Muscle of back (tissue), 11 donors: ENCODE data around the gene GLS2. TPM values are rescaled to one million over a fixed set of nuclear protein-coding genes. Genes with fewer than 3 reads are reported as not detected.
"Not testable (repeated sequence)": the region's sequence is repeated elsewhere in the genome, so short reads cannot be mapped to it uniquely, and the experiment has no call there.

ENCODE experiments used
- DNase-seq, 3 donors: peaks; one replicate each; pipeline versions ENCODE4 v3.0.0 to v3.0.0-alpha.2; 2013
- polyA plus RNA-seq, 10 donors: library from polyadenylated mRNA; unstranded; fragments of 120-200 nt; gene quantifications; one replicate each; pipeline ENCODE4 v1.2.1, GENCODE V29; 2013; ENCODE audit not compliant: insufficient read length in 10 of 10

Gene GLS2
- polyA plus RNA-seq, 10 donors, result 0.15 to 0.39 (median 0.19) TPM; not detected in 5

DNA sequence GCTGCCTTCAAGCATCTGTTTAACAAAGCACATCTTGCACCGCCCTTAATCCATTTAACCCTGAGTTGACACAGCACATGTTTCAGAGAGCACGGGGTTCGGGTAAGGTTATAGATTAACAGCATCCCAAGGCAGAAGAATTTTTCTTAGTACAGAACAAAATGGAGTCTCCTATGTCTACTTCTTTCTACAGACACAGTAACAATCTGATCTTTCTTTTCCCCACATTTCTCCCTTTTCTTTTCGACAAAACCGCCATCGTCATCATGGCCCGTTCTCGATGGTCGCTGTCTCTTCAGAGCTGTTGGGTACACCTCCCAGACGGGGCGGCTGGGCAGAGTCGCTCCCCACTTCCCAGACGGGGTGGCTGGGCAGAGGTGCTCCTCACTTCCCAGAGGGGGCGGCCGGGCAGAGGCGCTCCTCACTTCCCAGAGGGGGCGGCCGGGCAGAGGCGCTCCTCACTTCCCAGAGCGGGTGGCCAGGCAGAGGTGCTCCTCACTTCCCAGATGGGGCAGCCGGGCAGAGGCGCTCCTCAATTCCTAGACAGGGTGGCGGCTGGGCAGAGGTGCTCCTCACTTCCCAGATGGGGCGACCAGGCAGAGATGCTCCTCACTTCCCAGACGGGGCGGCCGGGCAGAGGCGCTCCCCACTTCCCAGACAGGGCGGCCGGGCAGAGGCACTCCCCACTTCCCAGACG is 5.6 kb upstream of the GLS2 start:
- not testable (repeated sequence) for DNase-seq

DNA sequence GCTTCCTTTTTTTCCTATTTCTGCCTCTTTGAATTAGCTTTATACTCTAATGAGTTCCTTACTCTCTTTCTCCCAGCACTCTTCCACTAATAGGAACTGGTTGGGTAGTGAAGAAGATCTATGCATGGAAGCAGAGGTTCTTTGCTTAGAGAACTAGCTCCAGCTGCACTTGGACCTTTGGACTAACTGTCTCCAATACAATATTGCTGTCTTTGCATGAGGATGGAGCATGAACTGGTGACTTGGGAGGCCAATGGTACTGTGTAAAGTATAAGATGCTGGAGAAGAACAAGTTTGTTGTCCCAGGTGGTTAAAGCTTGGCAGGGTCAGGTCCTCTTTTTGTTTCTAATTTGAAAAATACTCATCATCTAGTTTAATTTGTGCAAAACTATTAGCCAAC is 2.4 kb upstream of the GLS2 start:
- no peak for DNase-seq

GRCh38 chr12:56487448-56488040 is 417 bp downstream of the GLS2 start:
- DNase-seq, result peak in 2 of 3 donors; percentile 16 to 48

GRCh38 chr12:56486694-56487093 is 1.3 kb downstream of the GLS2 start:
- no peak for DNase-seq

- DNase-seq, result no peak
Observed at GRCh38 chr12:56484566-56484965, 3.4 kb downstream of the GLS2 start.

DNA sequence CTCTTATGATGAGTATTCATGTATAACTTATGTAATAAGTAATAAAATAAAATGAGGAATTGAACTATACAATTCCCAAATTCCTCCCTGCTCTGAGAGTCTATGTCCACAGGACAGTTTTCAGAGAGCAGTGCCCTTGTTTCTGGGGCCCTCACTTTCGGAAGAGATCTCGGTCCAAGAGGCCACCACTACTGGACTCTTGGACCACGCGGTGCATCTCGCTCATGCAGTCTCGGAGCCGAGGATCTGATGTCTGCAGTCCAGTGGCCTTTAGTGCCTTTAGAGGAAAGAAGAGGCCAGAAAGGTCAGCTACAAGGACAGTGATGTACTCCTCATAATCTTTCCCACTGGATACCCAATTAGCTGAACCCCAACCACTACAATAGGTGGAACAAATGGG is 8.3 kb downstream of the GLS2 start:
- DNase-seq, result no peak

DNA sequence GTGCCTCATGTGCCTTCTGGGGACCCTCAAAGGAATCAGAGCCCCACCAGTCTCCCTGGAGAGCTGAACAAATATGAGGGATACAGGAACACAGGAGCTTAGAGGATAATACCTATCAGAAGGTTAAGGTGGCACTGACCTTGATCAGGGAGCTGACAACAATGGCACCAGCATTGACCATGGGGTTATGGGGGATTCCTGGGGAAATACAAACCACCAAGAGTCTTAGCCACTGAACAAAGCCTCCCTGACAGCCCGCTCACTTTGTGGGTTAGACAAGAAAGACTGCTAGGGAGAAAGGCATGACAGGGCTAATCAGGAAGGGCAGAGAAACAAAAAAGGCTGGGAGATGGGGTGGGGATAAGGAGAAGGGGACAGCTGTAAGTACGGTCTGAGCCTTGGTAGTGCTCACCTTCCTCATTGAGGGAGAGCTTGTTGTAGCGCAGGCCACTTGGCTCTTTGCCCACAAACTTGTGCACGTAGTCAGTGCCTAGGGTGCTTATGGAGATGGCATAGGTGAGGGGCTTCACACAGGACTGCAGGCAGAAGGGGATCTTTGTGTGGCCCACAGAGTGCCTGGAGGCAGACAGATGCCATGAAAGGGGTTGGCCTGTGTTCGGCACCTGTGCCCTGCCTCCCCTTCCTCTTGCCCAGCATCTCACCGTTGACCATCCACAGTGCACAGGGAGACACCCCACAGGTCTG is 10.3 kb downstream of the GLS2 start:
- DNase-seq, result no peak

DNA sequence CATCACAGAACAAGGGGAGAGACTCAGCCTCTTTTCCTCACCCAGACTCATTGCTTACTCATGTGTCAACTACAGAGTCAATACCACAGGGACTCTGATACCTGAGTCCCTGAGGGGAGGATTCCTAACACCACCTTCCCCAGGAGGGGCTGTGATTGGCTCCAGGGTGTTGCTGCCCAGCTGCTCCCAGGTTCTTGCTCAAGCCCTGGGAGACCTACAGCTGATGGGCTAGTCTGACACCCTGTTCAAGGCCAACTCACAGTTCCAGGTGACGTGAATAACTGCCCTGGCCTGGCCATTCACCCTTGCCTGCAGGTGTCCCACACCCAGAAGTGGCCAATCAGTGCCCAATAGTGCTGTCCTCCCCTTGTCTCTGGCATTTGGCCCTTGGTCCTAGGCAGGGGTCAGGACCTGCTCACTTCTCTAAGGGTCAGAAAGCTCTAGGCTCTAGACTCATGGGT is 11.0 kb downstream of the GLS2 start:
- DNase-seq, result no peak

DNA sequence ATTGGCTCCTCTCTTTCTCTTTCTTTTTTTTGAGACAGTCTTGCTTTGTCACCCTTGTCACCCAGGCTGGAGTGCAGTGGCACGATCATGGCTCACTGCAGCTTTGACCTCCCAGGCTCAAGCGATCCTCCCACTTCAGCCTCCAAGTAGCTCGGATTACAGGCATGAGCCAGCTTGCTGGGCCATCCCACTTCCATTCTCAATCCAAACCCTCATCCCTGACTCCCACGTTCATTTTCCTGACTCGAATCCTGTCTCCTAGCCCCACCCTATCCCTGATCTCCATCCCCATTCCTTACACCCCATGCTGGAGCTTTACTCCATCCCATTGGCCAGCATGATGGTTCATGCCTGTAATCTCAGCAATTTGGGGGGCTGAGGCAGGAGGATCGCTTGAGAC is 11.8 kb downstream of the GLS2 start:
- no peak for DNase-seq

DNA sequence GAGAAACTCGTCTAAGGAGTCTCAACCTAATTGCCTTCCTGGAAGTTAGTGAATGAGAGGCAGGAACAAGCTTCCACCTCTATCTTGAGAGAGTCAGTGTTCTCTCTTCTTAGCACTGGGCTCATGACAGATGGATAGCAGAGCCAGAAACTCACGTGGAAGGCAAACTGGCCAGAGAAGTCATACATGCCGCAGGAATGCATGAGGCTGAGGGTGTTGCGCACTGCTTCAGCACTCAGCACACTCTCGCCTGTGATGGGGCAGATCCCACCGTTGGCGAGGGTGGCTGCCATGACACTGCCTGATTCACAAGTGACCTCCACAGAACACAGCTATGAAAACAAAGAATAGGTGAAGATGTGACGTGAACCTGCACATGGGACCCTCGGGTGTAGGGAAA is 13.6 kb downstream of the GLS2 start:
- DNase-seq, result no peak

GRCh38 chr12:56469007-56469930 is 18.7 kb downstream of the GLS2 start:
- peak in 1 of 3 donors; percentile 31 for DNase-seq

GRCh38 chr12:56468216-56469006 is 19.6 kb downstream of the GLS2 start, which contains the start of gene SPRYD4:
Gene SPRYD4 (plus strand): TSS chr12:56468578. CDS start chr12:56468592, 14 bp downstream.
- DNase-seq, result peak; percentile 93 to 97 (median 96)

DNA sequence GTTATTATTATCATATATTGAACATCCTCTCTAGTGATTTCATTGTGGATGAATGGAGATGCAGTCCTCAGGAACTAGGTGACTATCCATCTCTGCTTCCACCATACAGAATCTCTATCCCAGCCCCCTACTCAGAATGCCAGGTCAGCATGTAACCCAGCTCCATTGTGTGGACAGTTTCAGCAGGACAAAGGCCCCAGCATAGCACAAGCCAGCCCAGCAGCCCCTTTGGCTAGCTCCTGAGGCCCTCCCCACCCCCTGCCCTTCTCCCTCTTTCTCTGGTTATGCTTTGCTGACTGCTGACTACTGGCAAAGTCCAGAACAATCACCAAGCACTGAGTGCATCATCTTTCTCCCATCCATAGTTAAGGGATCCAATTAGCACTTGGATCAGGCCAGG is 25.4 kb downstream of the GLS2 start:
- no peak for DNase-seq

DNA sequence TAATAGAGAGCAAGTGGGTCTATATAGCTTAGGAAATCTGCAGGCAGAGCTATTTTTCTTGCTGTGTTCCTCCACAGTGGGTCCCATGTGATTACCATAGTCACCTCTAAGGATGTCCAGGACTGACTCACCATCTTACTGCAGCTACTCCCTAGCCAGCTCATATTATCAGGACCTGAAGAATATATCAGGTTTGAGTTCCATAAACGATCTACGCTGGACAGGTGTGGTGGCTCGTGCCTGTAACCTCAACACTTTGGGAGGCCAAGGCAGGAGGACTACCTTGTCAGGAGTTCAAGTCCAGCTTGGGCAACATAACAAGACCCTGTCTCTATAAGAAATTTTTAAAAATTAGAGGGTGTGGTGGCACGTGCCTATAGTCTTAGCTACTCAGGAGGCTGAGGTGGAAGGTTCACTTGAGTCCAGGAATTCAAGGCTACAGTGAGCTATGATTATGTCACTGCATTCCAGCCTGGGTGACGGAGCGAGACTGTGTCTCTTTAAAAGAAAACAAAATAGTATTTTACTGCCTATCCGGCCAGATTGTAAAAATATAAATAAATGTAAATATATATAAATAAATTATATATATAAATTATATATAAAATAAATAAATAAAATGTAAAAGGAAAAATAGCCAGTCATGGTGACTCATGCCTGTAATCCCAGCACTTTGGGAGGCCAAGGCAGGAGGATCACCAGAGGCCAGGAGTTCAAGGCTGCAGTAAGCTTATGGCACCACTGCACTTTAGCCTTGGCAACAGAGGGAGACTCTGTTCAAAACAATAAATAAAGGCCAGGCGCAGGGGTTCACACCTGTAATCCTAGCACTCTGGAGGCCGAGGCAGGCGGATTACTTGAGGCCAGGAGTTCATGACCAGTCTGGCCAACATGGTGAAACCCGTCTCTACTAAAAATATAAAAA is 26.5 kb downstream of the GLS2 start:
- DNase-seq, result no peak

DNA sequence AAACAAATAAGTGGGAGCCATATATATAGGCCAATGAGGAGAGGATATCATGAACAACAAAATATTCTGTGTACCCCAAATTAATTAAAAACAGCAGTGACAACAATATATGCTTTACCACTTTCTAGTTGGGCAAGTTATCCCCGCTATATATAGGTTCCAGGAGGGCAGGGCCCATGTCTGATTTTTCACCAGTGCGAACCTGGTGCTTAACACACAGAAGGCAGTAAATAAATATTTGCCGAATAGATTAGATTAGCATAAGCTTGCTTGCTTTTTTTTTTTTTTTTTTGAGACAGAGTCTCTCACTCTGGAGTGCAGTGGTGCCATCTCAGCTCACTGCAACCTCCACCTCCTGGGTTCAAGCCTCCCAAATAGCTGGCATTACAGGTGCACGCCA is 30.1 kb downstream of the GLS2 start:
- DNase-seq, result no peak

GRCh38 chr12:56454557-56454956 is 33.4 kb downstream of the GLS2 start, which contains the start of gene MIP:
Gene MIP (minus strand): TSS chr12:56454657. CDS start chr12:56454613, 44 bp downstream.
- no peak for DNase-seq

DNA sequence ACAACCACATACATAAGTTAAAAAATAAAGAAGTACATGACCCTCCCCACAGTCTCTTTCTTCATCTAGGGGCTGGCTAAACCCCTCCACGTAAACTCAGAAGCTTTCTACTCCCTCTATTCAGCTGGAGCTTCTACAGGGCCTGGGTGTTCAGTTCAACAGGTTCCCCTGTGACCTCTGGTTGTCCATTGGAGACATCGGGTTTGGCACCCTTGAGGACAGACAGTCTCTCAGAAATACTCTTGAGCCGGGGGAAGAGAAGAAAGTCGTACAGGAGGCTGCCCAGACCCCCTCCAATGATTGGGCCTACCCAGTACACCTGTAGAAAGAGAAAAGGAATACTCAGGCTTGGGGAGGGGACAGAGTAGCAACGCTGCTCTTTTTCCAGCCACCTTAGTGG is 36.8 kb downstream of the GLS2 start:
- DNase-seq, result no peak

DNA sequence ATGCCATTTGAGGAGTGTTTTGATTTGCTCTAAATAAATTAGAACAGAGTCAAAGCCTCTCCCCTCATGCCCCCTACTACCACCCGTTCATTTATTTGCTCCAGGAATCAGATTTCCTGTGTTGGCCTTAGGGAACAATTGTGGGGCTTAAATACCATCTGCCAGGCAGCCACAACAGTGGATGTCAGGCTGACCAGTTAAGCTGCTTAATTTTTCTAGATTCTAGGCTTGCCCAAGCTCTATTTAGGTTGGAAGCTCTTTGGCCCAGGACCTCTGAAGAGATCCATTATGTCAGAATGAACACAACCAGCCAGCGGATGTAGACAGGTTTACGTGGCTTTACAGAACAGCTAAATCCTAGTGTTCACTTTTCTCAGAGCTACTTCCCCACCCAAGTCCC is 37.7 kb downstream of the GLS2 start:
- DNase-seq, result no peak

DNA sequence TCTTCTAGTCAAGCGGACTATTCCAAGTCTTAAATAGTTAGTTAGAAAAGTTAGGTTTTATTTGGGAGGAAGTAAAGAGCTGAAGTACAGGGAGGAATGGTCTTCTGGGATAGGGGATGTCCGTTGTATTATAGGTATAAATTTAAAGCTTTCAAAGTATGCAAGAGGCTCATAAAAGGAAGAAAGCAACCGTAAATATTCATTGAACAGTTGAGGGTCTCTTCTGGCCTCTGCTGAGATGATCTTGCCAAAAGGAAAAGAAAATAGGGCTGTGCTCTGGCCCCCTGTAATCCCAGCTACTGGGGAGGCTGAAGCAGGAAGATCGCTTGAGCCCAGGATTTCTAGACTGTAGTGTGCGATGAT is 38.4 kb downstream of the GLS2 start:
- DNase-seq, result no peak
